ENCODE measurements around the gene DUSP1.
"Not testable (repeated sequence)": the region's sequence is repeated elsewhere in the genome, so short reads cannot be mapped to it uniquely, and the experiment has no call there.

Gene DUSP1

DNA sequence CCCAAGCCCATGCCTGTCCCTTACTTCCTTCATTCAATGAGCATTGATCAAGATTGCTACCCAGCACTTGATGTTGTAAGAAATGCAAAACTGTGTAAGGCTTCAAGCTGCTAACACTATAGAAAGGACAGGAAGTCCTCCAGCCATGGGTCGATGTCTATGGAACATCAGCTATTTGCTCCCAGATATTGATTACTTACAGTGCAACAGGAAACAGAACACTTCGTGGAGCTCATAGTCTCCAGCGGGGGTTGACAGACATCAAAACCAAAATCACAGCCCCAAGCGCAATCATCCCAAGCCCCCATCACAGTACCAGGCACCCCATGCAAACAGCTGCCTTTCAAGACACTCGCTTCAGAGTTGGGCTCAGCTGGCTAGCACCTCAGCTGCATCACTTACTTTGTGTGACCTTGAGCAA is 26.8 kb upstream of the DUSP1 start:
- no peak for DNase-seq (ENCODE audit: low read depth)

DNA sequence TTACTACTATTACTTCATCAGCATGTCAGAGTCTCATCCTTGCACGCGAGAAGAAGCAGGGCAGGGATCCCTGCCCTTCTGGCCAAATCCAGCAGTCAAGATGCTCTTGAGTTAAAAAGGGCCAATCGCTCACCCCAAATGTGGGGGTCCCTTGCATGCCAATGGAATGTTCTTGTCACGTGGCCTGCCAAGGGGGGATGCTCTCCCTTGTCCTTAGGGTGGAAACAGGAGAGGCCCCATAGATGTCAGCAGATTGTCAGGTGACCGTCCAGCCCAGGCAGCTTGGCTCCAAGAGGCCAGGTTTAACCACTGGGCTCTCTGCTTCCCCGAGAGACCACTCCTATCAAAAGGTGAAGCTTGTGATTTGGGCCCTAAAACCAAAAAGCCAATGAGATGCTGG is 25.3 kb upstream of the DUSP1 start:
- DNase-seq (ENCODE audit: low read depth) = no peak

- DNase-seq (ENCODE audit: low read depth) = no peak
These were observed 24.5 kb upstream of the DUSP1 start for GRCh38 chr5:172795318-172795977.

DNA sequence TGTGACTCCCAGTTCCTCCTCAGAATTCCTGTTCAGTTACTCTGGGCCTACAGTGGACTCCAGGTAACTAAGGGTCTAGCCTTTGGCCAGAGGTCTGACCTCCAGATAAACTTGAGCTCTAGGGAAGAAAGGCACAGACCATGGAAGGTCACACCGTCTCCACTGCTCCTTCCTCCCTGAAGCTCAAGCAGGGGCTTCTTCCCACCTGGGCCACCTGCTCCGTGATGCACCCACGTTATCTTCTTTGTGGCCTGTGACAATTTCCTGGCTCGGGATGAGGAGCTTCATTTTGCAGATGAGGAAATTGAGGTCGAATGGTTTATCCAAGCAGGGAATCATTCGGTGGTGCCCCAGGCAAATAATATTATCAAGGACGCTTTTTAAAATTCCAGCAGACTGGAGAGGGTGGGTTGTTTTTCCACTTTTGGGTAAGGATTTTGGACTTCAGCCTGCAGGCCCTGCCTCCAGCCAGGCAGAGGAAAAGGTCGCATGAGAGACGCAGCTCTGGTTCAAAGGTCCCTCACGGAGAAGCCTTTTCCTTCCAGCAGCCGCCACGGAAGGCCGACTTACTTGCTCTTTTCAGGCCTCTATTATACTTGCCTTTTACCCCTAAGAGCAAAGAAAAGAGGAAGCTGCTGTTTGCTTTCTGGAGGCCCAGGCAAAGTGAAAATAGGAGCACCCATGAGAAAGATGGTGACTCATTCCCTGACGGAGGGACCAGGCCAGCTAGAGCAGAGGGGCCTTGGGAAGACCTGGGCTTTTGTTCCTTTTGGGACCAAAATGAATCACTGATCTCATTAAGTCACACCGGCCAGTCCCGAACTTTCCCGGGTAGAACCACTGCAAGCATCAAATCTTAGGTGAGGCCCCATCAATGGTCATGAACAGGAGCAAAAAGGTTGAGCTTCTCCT is 22.8 kb upstream of the DUSP1 start:
- DNase-seq (ENCODE audit: low read depth) = no peak

- DNase-seq (ENCODE audit: low read depth) = no peak
These were observed 21.9 kb upstream of the DUSP1 start for GRCh38 chr5:172792701-172793570.

- no peak for DNase-seq (ENCODE audit: low read depth)
These were observed 20.9 kb upstream of the DUSP1 start for GRCh38 chr5:172791726-172792445.

DNA sequence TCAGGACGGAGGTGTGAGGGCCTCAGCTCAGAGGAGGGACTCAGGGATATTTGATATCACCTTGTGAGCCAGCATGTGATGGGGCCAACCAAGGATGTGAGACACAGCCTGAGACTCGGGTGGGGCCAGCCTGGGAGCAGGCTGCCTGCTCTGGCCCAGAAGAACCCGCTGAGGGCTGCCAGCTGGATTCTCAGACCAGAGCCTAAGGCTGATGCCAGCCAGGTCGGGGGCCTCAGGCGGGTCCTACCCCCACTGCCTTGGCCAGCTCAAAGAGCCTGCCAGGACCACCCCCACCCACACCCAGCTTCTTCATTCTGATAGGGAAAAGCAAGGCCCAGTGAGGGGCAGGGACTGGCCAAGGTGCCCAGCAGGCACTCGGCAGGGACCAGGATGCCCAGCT is 20.3 kb upstream of the DUSP1 start:
- no peak for DNase-seq (ENCODE audit: low read depth)

- DNase-seq (ENCODE audit: low read depth) = no peak
These were observed 19.5 kb upstream of the DUSP1 start for GRCh38 chr5:172790496-172790889.

GRCh38 chr5:172789687-172790495 is 18.9 kb upstream of the DUSP1 start:
- no peak for DNase-seq (ENCODE audit: low read depth)

GRCh38 chr5:172788771-172789686 is 18.0 kb upstream of the DUSP1 start:
- DNase-seq (ENCODE audit: low read depth) = no peak

DNA sequence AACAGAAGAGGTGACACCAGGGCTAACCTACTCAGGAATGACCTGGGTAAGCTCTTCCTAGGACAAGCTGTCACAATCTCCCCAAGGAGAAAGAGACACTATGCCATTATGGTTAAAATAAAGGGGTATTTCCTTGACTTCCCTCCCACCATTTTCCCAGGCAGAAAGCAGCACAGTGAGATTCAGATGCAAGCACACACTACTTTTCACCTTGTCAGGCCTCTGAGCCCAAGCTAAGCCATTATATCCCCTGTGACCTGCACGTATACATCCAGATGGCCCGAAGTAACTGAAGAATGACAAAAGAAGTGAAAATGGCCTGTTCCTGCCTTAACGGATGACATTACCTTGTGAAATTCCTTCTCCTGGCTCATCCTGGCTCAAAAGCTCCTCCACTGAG is 16.5 kb upstream of the DUSP1 start:
- not testable (repeated sequence) for DNase-seq (ENCODE audit: low read depth)

DNA sequence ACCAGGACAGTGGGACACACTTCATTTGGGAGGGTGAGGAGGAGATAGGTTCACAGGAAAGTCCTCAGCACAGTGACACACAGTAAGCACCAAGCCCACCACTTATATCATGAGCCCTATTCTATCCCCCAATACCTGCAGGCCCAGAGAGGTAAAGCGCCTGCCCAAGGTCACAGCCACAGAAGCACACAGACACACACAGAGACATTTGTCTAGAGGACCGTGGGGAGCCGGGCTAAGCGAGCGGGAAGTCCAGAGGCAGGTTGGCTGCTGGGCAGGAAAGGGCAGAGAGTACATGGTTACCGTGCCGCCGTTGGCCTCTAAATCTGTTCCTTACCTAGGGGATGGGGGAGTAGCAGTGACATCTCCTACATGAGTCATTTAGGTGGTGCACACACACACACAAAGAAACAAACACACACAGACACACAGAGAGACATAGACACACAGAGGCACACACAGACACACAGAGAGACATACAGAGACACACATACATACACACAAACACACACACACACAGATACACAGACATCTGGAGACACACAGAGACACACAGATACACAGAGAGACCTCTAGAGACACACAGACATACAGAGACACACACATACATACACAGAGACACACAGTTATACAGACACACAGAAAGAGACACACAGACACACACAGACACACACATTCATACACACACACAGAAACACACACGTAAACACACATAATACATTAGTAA is 15.9 kb upstream of the DUSP1 start:
- DNase-seq (ENCODE audit: low read depth) = no peak

GRCh38 chr5:172785429-172786088 is 14.6 kb upstream of the DUSP1 start:
- DNase-seq (ENCODE audit: low read depth) = no peak

- not testable (repeated sequence) for DNase-seq (ENCODE audit: low read depth)
These were observed 13.2 kb upstream of the DUSP1 start for GRCh38 chr5:172784162-172784561.

DNA sequence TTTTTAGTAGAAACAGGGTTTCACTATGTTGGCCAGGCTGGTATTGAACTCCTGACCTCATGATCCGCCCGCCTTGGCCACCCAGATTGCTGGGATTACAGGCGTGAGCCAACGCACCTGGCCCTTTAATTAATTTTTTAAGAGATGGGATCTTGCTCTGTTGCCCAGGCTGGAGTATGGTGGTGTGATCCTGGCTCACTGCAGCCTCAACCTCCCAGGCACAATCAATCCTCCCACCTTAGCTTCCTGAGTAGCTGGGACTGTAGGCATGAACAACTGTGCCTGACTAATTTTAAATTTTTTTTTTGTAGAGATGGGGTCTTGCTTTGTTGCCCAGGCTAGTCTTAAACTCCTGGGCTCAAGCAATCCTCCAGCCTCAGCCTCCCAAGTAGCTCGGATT is 12.3 kb upstream of the DUSP1 start:
- not testable (repeated sequence) for DNase-seq (ENCODE audit: low read depth)

DNA sequence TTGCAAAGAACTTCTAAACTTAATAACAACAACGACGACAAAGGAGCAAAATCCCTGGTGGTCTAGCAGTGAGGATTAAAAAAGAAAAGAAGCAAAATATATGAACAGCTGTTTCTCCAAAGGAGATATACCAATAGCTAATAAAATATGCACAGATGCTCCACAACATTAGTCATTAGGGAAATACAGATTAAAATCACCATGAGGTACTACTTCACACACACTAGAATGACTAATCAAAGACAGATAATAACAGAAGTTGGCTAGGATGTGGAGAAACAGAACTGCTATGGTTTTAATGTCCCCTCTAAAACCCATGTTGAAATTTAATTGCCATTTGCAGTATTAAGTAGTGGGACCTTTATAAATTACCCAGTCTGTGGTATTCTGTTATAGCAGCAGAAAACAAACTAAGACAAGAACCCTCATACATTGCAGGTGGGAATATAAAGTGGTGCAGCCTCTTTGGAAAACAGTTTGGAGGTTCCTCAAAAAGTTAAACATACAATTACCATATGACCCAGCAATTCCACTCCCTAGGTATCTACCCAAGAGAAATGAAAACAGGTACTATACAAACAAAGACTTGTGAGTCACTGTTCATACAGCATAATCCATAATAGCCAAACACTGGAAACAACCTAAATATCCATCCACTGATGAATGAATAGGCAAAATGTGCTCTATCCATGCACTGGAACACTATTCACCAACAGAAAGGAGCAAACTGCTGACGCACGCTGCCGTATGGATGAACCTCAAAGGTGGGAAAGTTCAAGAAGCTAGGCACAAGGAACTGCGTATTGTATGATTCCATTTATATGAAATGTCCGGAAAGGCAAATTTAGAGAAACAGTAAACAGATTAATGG is 11.4 kb upstream of the DUSP1 start:
- DNase-seq (ENCODE audit: low read depth) = no peak

GRCh38 chr5:172779691-172780341 is 8.8 kb upstream of the DUSP1 start:
- no peak for DNase-seq (ENCODE audit: low read depth)

Measured in activated gamma-delta T cell treated with anti-CD3 and anti-CD28 coated beads, Interleukin-2, amount 50 U/mL, for 16 hours (primary cell).